ENCODE results near the gene MLLT6. TPM values are rescaled to one million over a fixed set of nuclear protein-coding genes. Genes with fewer than 3 reads are reported as not detected.

The MLLT6 gene
- total and polyA plus RNA-seq, 2 of the 13 experiments (the other 11 are each of a cell fraction or from before 2014, with no cell fraction given), result 50.7 to 69.5 TPM

GRCh38 chr17:38674014-38674748, 30.9 kb upstream of the MLLT6 start (continued):
- TF ChIP-seq, protein P1, sequence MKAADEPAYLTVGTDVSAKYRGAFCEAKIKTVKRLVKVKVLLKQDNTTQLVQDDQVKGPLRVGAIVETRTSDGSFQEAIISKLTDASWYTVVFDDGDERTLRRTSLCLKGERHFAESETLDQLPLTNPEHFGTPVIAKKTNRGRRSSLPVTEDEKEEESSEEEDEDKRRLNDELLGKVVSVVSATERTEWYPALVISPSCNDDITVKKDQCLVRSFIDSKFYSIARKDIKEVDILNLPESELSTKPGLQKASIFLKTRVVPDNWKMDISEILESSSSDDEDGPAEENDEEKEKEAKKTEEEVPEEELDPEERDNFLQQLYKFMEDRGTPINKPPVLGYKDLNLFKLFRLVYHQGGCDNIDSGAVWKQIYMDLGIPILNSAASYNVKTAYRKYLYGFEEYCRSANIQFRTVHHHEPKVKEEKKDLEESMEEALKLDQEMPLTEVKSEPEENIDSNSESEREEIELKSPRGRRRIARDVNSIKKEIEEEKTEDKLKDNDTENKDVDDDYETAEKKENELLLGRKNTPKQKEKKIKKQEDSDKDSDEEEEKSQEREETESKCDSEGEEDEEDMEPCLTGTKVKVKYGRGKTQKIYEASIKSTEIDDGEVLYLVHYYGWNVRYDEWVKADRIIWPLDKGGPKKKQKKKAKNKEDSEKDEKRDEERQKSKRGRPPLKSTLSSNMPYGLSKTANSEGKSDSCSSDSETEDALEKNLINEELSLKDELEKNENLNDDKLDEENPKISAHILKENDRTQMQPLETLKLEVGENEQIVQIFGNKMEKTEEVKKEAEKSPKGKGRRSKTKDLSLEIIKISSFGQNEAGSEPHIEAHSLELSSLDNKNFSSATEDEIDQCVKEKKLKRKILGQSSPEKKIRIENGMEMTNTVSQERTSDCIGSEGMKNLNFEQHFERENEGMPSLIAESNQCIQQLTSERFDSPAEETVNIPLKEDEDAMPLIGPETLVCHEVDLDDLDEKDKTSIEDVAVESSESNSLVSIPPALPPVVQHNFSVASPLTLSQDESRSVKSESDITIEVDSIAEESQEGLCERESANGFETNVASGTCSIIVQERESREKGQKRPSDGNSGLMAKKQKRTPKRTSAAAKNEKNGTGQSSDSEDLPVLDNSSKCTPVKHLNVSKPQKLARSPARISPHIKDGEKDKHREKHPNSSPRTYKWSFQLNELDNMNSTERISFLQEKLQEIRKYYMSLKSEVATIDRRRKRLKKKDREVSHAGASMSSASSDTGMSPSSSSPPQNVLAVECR (CRISPR knock-in tag; IDR thresholded peaks at IDR 0.05; ENCODE audit: borderline replicate concordance), result peak; percentile 36; the same call in 1 of the 2 replicates
- TF ChIP-seq NCOA1 (CRISPR knock-in tag; IDR thresholded peaks at IDR 0.05) (no peak), GATAD1 (CRISPR knock-in tag; IDR thresholded peaks at IDR 0.05) (no peak), HIVEP1 (CRISPR knock-in tag; IDR thresholded peaks at IDR 0.05) (0 out of 2 replicates have a peak, but pooled peaks have one; percentile 31), ONECUT2 (CRISPR knock-in tag; IDR thresholded peaks at IDR 0.05) (no peak), BORCS8-MEF2B (CRISPR knock-in tag; IDR thresholded peaks at IDR 0.05) (no peak), ZNF160 (CRISPR knock-in tag; IDR thresholded peaks at IDR 0.05) (no peak), IRX3 (CRISPR knock-in tag; IDR thresholded peaks at IDR 0.05; ENCODE audit: borderline replicate concordance, low read depth) (0 out of 2 replicates have a peak, but pooled peaks have one; percentile 22), ZKSCAN8 (CRISPR knock-in tag; IDR thresholded peaks at IDR 0.05; ENCODE audit: borderline replicate concordance) (no peak), U2AF1 (optimal IDR thresholded peaks at IDR 0.05; ENCODE audit: low read depth, low read length) (no peak), HNF4G (IDR thresholded peaks at IDR 0.05; ENCODE audit: borderline replicate concordance, low read depth, low read length) (no peak), HNF4G (CRISPR knock-in tag; IDR thresholded peaks at IDR 0.05; ENCODE audit: borderline replicate concordance, low read depth) (no peak)
- TF ChIP-seq, protein P2, sequence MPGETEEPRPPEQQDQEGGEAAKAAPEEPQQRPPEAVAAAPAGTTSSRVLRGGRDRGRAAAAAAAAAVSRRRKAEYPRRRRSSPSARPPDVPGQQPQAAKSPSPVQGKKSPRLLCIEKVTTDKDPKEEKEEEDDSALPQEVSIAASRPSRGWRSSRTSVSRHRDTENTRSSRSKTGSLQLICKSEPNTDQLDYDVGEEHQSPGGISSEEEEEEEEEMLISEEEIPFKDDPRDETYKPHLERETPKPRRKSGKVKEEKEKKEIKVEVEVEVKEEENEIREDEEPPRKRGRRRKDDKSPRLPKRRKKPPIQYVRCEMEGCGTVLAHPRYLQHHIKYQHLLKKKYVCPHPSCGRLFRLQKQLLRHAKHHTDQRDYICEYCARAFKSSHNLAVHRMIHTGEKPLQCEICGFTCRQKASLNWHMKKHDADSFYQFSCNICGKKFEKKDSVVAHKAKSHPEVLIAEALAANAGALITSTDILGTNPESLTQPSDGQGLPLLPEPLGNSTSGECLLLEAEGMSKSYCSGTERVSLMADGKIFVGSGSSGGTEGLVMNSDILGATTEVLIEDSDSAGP (CRISPR knock-in tag; IDR thresholded peaks at IDR 0.05; ENCODE audit: borderline replicate concordance), result 0 out of 2 replicates have a peak, but pooled peaks have one; percentile 63
- TF ChIP-seq, protein P3, sequence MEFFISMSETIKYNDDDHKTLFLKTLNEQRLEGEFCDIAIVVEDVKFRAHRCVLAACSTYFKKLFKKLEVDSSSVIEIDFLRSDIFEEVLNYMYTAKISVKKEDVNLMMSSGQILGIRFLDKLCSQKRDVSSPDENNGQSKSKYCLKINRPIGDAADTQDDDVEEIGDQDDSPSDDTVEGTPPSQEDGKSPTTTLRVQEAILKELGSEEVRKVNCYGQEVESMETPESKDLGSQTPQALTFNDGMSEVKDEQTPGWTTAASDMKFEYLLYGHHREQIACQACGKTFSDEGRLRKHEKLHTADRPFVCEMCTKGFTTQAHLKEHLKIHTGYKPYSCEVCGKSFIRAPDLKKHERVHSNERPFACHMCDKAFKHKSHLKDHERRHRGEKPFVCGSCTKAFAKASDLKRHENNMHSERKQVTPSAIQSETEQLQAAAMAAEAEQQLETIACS (CRISPR knock-in tag; IDR thresholded peaks at IDR 0.05), result no peak
- TF ChIP-seq, protein P4, sequence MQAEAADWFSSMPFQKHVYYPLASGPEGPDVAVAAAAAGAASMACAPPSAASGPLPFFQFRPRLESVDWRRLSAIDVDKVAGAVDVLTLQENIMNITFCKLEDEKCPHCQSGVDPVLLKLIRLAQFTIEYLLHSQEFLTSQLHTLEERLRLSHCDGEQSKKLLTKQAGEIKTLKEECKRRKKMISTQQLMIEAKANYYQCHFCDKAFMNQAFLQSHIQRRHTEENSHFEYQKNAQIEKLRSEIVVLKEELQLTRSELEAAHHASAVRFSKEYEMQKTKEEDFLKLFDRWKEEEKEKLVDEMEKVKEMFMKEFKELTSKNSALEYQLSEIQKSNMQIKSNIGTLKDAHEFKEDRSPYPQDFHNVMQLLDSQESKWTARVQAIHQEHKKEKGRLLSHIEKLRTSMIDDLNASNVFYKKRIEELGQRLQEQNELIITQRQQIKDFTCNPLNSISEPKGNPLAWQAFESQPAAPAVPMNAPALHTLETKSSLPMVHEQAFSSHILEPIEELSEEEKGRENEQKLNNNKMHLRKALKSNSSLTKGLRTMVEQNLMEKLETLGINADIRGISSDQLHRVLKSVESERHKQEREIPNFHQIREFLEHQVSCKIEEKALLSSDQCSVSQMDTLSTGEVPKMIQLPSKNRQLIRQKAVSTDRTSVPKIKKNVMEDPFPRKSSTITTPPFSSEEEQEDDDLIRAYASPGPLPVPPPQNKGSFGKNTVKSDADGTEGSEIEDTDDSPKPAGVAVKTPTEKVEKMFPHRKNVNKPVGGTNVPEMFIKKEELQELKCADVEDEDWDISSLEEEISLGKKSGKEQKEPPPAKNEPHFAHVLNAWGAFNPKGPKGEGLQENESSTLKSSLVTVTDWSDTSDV (CRISPR knock-in tag; IDR thresholded peaks at IDR 0.05), result no peak
- TF ChIP-seq, protein P5, sequence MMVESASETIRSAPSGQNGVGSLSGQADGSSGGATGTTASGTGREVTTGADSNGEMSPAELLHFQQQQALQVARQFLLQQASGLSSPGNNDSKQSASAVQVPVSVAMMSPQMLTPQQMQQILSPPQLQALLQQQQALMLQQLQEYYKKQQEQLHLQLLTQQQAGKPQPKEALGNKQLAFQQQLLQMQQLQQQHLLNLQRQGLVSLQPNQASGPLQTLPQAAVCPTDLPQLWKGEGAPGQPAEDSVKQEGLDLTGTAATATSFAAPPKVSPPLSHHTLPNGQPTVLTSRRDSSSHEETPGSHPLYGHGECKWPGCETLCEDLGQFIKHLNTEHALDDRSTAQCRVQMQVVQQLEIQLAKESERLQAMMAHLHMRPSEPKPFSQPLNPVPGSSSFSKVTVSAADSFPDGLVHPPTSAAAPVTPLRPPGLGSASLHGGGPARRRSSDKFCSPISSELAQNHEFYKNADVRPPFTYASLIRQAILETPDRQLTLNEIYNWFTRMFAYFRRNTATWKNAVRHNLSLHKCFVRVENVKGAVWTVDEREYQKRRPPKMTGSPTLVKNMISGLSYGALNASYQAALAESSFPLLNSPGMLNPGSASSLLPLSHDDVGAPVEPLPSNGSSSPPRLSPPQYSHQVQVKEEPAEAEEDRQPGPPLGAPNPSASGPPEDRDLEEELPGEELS (CRISPR knock-in tag; IDR thresholded peaks at IDR 0.05), result no peak

All from HepG2 (cell line).